Endothelial cell of umbilical vein (primary cell): ENCODE data around the gene KCNN1. TPM values are rescaled to one million over a fixed set of nuclear protein-coding genes. Genes with fewer than 3 reads are reported as not detected.
A peak's percentile ranks its signal among the peaks of the same experiment; 100 is the strongest.

Source experiments
- BruUV-seq: library from RNA; stranded (reverse); fragments of 400-500 nt; replicated peaks from 2 replicates; lab custom pipeline; 2021; lab: Mats Ljungman, UMichigan
- CTCF ChIA-PET: fragments of 300-600, 350-600 bp; sonication (Branson Sonifier 250); formaldehyde crosslinking; loops from one replicate; lab custom pipeline; 2021; ENCODE audit warnings: antibody characterized with exemption, inconsistent platforms; lab: Charles Lee
- POLR2A ChIA-PET: fragments of 300-600, 350-600 bp; sonication (Branson Sonifier 250); formaldehyde crosslinking; loops from one replicate; lab custom pipeline; 2021; ENCODE audit warnings: antibody characterized with exemption, inconsistent platforms; lab: Charles Lee
- DNase-seq: peaks from one replicate; pipeline ENCODE4 v3.0.0-alpha.2; 2011; ENCODE audit warnings: low read depth, low spot score
- FAIRE-seq: peaks from 2 replicates; lab custom pipeline; 2011; peaks lifted over from hg19 to GRCh38; lab: Jason Lieb, UNC
- H2AFZ ChIP-seq: 2 replicates; pipeline ENCODE4 v1.6.0; 2012; ENCODE audit warnings: low read depth, low read length, control low read depth, inconsistent platforms
- H3K27ac ChIP-seq: 2 replicates; pipeline ENCODE4 v1.5.1; 2011; ENCODE audit warnings: low read depth, mild to moderate bottlenecking, control low read depth, low read length, moderate library complexity; ENCODE audit not compliant: insufficient read depth
- H3K27me3 ChIP-seq, 2 experiments: 2 replicates each; pipeline versions ENCODE4 v1.6.0 to v1.6.1; 2011; ENCODE audit warnings: low read length in 2 of 2, mixed read lengths in 1 of 2; ENCODE audit not compliant: control insufficient read depth in 2 of 2, insufficient read depth in 2 of 2
- H3K36me3 ChIP-seq, 2 experiments: 2 replicates in 1 of 2; 3 replicates in 1 of 2; pipeline ENCODE4 v1.5.1; 2011; ENCODE audit warnings: low read length in 2 of 2, mild to moderate bottlenecking in 1 of 2, moderate library complexity in 1 of 2; ENCODE audit not compliant: control insufficient read depth in 2 of 2, insufficient read depth in 2 of 2; ENCODE audit errors: extremely low read depth in 1 of 2
- H3K4me1 ChIP-seq: 3 replicates; pipeline ENCODE4 v1.5.1; 2011; ENCODE audit warnings: mild to moderate bottlenecking, low read length; ENCODE audit not compliant: control insufficient read depth, insufficient read depth; ENCODE audit errors: extremely low read depth
- H3K4me2 ChIP-seq: 2 replicates; pipeline ENCODE4 v1.6.1; 2011; ENCODE audit warnings: low read length, control low read depth, mixed read lengths; ENCODE audit not compliant: insufficient read depth
- H3K4me3 ChIP-seq, 3 experiments: fragments of 200-600 bp in 1 of 3; sonication (generic), shearing (Covaris generic) in 1 of 3; replicated peaks in 1 of 3; 2 replicates each; pipeline ENCODE4 v1.5.1; 2011 to 2016; ENCODE audit warnings: control low read depth in 3 of 3, low read length in 3 of 3, mild to moderate bottlenecking in 2 of 3, inconsistent platforms in 1 of 3, low read depth in 1 of 3, moderate library complexity in 1 of 3; ENCODE audit not compliant: insufficient read depth in 1 of 3
- H3K79me2 ChIP-seq: 2 replicates; pipeline ENCODE4 v1.6.0; 2012; ENCODE audit warnings: low read length, inconsistent platforms; ENCODE audit not compliant: control insufficient read depth, insufficient read depth
- H3K9ac ChIP-seq: replicated peaks from 2 replicates; pipeline ENCODE3; 2011; ENCODE audit warnings: low read length, control low read depth; ENCODE audit not compliant: insufficient read depth; ENCODE audit errors: extremely low read depth
- H3K9me1 ChIP-seq: replicated peaks from 3 replicates; pipeline ENCODE4 v1.6.0; 2011; ENCODE audit warnings: mild to moderate bottlenecking, low read length; ENCODE audit not compliant: control insufficient read depth, insufficient read depth; ENCODE audit errors: extremely low read depth
- H3K9me3 ChIP-seq: replicated peaks from 2 replicates; pipeline ENCODE4 v1.5.1; 2012; ENCODE audit warnings: low read length, inconsistent platforms; ENCODE audit not compliant: control insufficient read depth, insufficient read depth
- H4K20me1 ChIP-seq: replicated peaks from 2 replicates; pipeline ENCODE3; 2011; ENCODE audit warnings: mild to moderate bottlenecking, low read length; ENCODE audit not compliant: control insufficient read depth, insufficient read depth; ENCODE audit errors: extremely low read depth
- CTCF ChIP-seq, 2 donors: IDR thresholded peaks; 1 replicate in 1 of 2; 2 replicates in 1 of 2; pipeline ENCODE4 v1.5.1; 2011; ENCODE audit warnings: low read length in 2 of 2, mild to moderate bottlenecking in 2 of 2, moderate library complexity in 2 of 2, control low read depth in 1 of 2, inconsistent platforms in 1 of 2, low read depth in 1 of 2; ENCODE audit not compliant: insufficient read depth in 1 of 2; ENCODE audit errors: extremely low read depth in 1 of 2
- EZH2 ChIP-seq: IDR thresholded peaks from 2 replicates; pipeline ENCODE4 v1.6.1; 2012; ENCODE audit warnings: borderline replicate concordance, low read depth, mild to moderate bottlenecking, moderate library complexity, low read length, inconsistent platforms; ENCODE audit not compliant: severe bottlenecking
- FOS ChIP-seq: IDR thresholded peaks from 2 replicates; pipeline ENCODE4 v1.6.1; 2011; ENCODE audit warnings: mild to moderate bottlenecking, low read length, moderate library complexity, borderline replicate concordance; ENCODE audit not compliant: insufficient read depth
- GATA2 ChIP-seq: IDR thresholded peaks from 2 replicates; pipeline ENCODE4 v1.7.0; 2011; ENCODE audit warnings: low read depth, mild to moderate bottlenecking, moderate library complexity, mixed read lengths, low read length; ENCODE audit not compliant: insufficient read length, insufficient read depth
- JUN ChIP-seq: IDR thresholded peaks from 2 replicates; pipeline ENCODE4 v1.6.1; 2011; ENCODE audit warnings: borderline replicate concordance, low read depth; ENCODE audit not compliant: insufficient read length, insufficient read depth
- MAX ChIP-seq: IDR thresholded peaks from 2 replicates; pipeline ENCODE4 v1.6.1; 2011; ENCODE audit not compliant: insufficient read depth, insufficient read length
- MYC ChIP-seq: IDR thresholded peaks from one replicate; pipeline ENCODE4 v1.6.1; 2011; ENCODE audit warnings: mild to moderate bottlenecking, low read depth, low read length
- POLR2A ChIP-seq: IDR thresholded peaks from 2 replicates; pipeline ENCODE4 v1.6.1; 2012; ENCODE audit warnings: low read depth, mild to moderate bottlenecking, control low read depth, low read length
- POLR2AphosphoS5 ChIP-seq: IDR thresholded peaks from 2 replicates; pipeline ENCODE4 v1.6.1; 2012; ENCODE audit warnings: low read depth, mild to moderate bottlenecking, control low read depth, low read length, moderate library complexity; ENCODE audit not compliant: insufficient read depth
- dilution Hi-C: fragments of 300-500 bp; cut with MboI; formaldehyde crosslinking; loops from one replicate; pipeline ENCODE4 v1.15.0; 2019; ENCODE audit warnings: low sequenced_read_pairs; ENCODE audit not compliant: extremely low pct_ligation_motif_present
- intact Hi-C: fragments of 100-400 bp; cut with micrococcal nuclease; formaldehyde crosslinking; loops from one replicate; pipeline ENCODE4 v1.10.0; 2022
- polyA plus RNA-seq, 4 experiments: library from polyadenylated mRNA; depleted of rRNA in 3 of 4; stranded (reverse) in 3 of 4; unstranded in 1 of 4; fragments of >200 nt; gene quantifications; 2 replicates each; pipeline versions ENCODE4 v1.2.1 to v1.2.3, GENCODE V29; 2011 to 2012; ENCODE audit warnings: missing spikeins in 1 of 4
- total RNA-seq: library from RNA; stranded (reverse); gene quantifications from 2 replicates; pipeline ENCODE4 v1.2.3, GENCODE V29; 2021

KCNN1 gene
- total and polyA plus RNA-seq, 2 donors (not counting 3 experiments of a cell fraction or from before 2014, with no cell fraction given) = 0.18 to 0.80 TPM

DNA sequence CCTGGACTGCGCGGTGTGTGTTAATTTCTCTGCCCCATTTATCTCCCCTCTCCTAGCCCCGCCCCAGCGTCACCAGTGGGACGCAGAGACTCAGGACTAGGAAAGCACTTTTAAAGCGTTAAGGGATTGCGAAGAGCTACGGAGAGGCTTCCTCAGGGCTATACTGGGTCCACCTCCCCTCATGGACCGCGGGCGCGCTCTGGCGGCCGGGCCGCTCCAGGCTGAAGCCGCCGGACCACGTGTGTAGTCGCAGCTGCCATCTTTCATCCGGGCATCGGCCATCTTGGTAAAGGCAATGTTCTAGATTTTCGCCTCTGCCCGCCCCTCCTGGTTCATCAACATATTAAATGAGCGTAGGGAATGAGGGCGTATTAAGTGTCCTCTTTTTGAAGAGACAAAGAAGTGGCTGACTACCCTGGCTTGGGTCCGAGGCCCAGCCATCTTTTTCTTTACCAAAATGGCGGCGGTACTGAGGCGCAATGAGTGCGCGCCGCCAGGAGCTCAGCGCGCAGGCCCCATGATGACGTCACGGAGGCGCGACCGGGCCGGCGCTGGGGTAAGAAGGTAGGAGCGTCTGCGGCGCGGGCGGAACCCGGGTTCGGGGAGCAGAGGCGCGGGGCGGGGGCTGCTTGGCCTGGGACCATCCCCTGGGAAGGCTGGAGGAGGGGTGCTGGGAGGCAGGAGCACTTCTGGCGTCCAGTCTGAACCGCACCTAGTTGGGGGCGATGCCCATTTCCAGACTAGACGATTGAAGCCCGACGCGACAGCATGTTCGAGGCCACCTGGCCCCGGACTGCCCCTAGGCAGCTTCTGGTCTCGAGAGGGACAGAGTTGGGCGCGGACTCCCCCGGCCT lies 34.2 kb upstream of the KCNN1 start, which contains the start of gene CCDC124:
Gene CCDC124, plus strand, starts transcription at position 531 of the 854 bp plus-strand sequence. CDS start 3,406 bp downstream, outside the sequence.
- TF ChIP-seq MAX (peak; percentile 96), POLR2AphosphoS5 (peak; percentile 68), GATA2 (no peak), CTCF (IDR thresholded peaks at IDR 0.05; ENCODE audit: extremely low read depth in 1 of 2, insufficient read depth in 1 of 2, low read depth in 1 of 2, low read length in 2 of 2) (peak; percentile 92 to 96), FOS (no peak), MYC (peak; percentile 99), JUN (peak; percentile 24), EZH2 (no peak), POLR2A (peak; percentile 78)
- dilution Hi-C loops (no loop called here), intact Hi-C loops (loop anchor here (1.0 to 5.0 kb wide), 4 partner anchors 14 to 140 kb away; partner anchors contain the start of gene RPL18A)
- CTCF ChIA-PET = interaction anchor here (0.7 to 4.4 kb wide), 18 partner anchors 11 to 437 kb away, joined by 3 to 118 read pairs (median 6); partner anchors contain the start of genes RPL18A and SLC5A5
- H4K20me1 ChIP-seq = no peaks in the 10 kb centered on the region
- H3K4me3 ChIP-seq = peak within 1 kb of the TSS; percentile 93 to 98 (median 95)
- peaks cover 15% of the 10 kb centered on the region for H3K79me2 ChIP-seq
- no peaks in the 10 kb centered on the region for H3K27me3 ChIP-seq
- peak; percentile 86 for FAIRE-seq
- no peaks in the 10 kb centered on the region for H3K9me1 ChIP-seq
- peak within 1 kb of the TSS; percentile 72 for H3K4me2 ChIP-seq
- DNase-seq = peak; percentile 92
- BruUV-seq = no TSS peak
- H2AFZ ChIP-seq = peak within 1 kb of the TSS; percentile 89
- peaks cover 0 to 5% of the 10 kb centered on the region in 2 experiments for H3K36me3 ChIP-seq
- H3K27ac ChIP-seq = peak within 1 kb of the TSS; percentile 91
- peaks cover 16% of the 10 kb centered on the region for H3K4me1 ChIP-seq
- peak within 1 kb of the TSS; percentile 83 for H3K9ac ChIP-seq
- POLR2A ChIA-PET = interaction anchor here (0.7 to 1.7 kb wide), 3 partner anchors 16 to 73 kb away, joined by 3 to 18 read pairs (median 3); partner anchors contain the start of gene RPL18A
- no peaks in the 10 kb centered on the region for H3K9me3 ChIP-seq
